KMS-11 (cell line): ENCODE measurements around the gene STK36.

ENCODE experiments used
- H2AFZ ChIP-seq: fragments of 200-600 bp; sonication (generic); 2 replicates; pipeline ENCODE4 v1.6.1; 2016; ENCODE audit warnings: antibody characterized with exemption, mixed run types, low read depth
- H3K27ac ChIP-seq: fragments of 200-600 bp; sonication (generic); 2 replicates; pipeline ENCODE4 v1.6.1; 2016; ENCODE audit warnings: mild to moderate bottlenecking, mixed run types
- H3K27me3 ChIP-seq: fragments of 200-600 bp; sonication (generic); 2 replicates; pipeline ENCODE4 v1.6.1; 2017; ENCODE audit warnings: mild to moderate bottlenecking, low read depth, mixed run types, moderate library complexity; ENCODE audit not compliant: insufficient read depth
- H3K36me3 ChIP-seq: fragments of 200-600 bp; sonication (generic); 2 replicates; pipeline ENCODE4 v1.6.1; 2017; ENCODE audit warnings: mild to moderate bottlenecking, mixed run types; ENCODE audit not compliant: insufficient read depth
- H3K4me1 ChIP-seq: fragments of 200-600 bp; sonication (generic); 2 replicates; pipeline ENCODE4 v1.6.1; 2016; ENCODE audit warnings: mild to moderate bottlenecking, low read depth, mixed run types; ENCODE audit not compliant: poor library complexity, severe bottlenecking
- H3K4me2 ChIP-seq: fragments of 200-600 bp; sonication (generic); 2 replicates; pipeline ENCODE4 v1.7.0; 2016; ENCODE audit warnings: mild to moderate bottlenecking, mixed run types
- H3K4me3 ChIP-seq: fragments of 200-600 bp; sonication (generic); IDR thresholded peaks from 2 replicates; pipeline ENCODE4 v1.6.1; 2017; ENCODE audit warnings: low read depth, low read length, mixed read lengths; ENCODE audit not compliant: insufficient read depth
- H3K79me2 ChIP-seq: fragments of 200-600 bp; sonication (generic); 2 replicates; pipeline ENCODE4 v1.6.1; 2016; ENCODE audit warnings: low read depth, mixed run types; ENCODE audit not compliant: insufficient read depth
- H3K9ac ChIP-seq: fragments of 200-600 bp; sonication (generic); 2 replicates; pipeline ENCODE4 v1.6.1; 2016; ENCODE audit warnings: mild to moderate bottlenecking, mixed run types
- H4K20me1 ChIP-seq: fragments of 200-600 bp; sonication (generic); 2 replicates; pipeline ENCODE4 v1.6.1; 2016; ENCODE audit warnings: mild to moderate bottlenecking, mixed run types; ENCODE audit not compliant: insufficient read depth
- CTCF ChIP-seq: fragments of 200-600 bp; sonication (generic); conservative IDR thresholded peaks from 2 replicates; pipeline ENCODE4 v1.6.1; 2017; ENCODE audit warnings: low read depth, mild to moderate bottlenecking, antibody characterized with exemption, low read length, moderate library complexity, mixed read lengths

STK36 gene

GRCh38 chr2:218743068-218743467, 71.2 kb downstream of the STK36 start:
- H3K27ac ChIP-seq: no peak overlapping the region
- no peaks in the 10 kb centered on the region; the same call in 1 of the 2 replicates for H3K36me3 ChIP-seq
- H3K4me3 ChIP-seq: no peak overlapping the region
- H3K27me3 ChIP-seq: no peaks in the 10 kb centered on the region
- H2AFZ ChIP-seq: no peak overlapping the region
- peaks cover 17% of the 10 kb centered on the region for H3K4me1 ChIP-seq
- no peak for TF ChIP-seq CTCF
- H3K79me2 ChIP-seq: no peaks in the 10 kb centered on the region
- H3K9ac ChIP-seq: no peak overlapping the region
- no peak overlapping the region for H3K4me2 ChIP-seq
- H4K20me1 ChIP-seq: no peaks in the 10 kb centered on the region

DNA sequence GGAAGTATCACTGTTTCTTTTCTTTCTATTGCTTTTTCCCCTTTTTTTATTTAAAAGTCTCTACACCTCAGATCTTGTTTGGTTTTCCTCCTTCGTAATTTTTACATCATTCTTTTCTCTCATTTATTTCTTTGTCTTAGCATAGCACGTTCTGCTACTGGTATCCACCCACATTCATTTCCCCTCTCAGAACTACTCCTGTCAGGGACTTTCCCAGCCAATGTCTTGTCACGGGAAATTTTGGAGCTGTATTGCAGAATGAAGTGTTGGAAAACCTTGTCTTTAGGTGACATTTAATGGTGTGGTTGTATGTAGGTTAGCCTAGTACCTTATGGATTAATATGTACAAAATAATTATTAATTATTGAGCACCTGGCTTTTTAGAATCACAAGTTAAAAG, 72.7 kb downstream of the STK36 start:
- Histone ChIP-seq H3K4me3 (no peak overlapping the region), H3K36me3 (no peaks in the 10 kb centered on the region), H3K27ac (no peak overlapping the region), H3K27me3 (no peaks in the 10 kb centered on the region), H3K9ac (no peak overlapping the region), H3K4me1 (peaks cover 17% of the 10 kb centered on the region), H4K20me1 (no peaks in the 10 kb centered on the region), H2AFZ (no peak overlapping the region), H3K4me2 (no peak overlapping the region), H3K79me2 (no peaks in the 10 kb centered on the region)
- TF ChIP-seq CTCF: no peak

DNA sequence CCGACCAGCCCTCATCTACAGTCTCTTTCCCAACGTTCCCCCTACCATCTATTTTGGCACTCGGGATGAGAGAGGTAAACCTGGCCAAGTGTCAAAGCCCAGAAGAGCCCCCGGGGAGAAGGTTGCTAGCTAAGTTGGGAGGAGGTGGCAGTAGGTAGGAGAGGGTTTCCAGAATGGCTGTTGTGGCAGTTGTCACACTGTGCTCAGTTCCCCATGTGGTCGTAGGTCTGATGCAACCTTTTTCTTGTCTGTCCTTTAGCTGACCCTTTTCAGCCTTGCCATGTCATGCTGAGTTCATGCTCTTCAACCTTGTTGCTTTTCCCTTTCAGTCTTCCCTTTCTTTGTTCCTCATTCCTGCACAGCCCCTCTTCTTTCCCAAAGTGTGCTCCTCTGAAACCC, 73.3 kb downstream of the STK36 start:
- no peak overlapping the region for H3K4me3 ChIP-seq
- H3K36me3 ChIP-seq: no peaks in the 10 kb centered on the region
- H3K9ac ChIP-seq: no peak overlapping the region
- TF ChIP-seq CTCF: no peak
- H3K4me1 ChIP-seq: peaks cover 17% of the 10 kb centered on the region
- H4K20me1 ChIP-seq: no peaks in the 10 kb centered on the region
- H3K79me2 ChIP-seq: no peaks in the 10 kb centered on the region
- no peak overlapping the region for H3K4me2 ChIP-seq
- H2AFZ ChIP-seq: no peak overlapping the region
- H3K27me3 ChIP-seq: no peaks in the 10 kb centered on the region
- H3K27ac ChIP-seq: no peak overlapping the region

DNA sequence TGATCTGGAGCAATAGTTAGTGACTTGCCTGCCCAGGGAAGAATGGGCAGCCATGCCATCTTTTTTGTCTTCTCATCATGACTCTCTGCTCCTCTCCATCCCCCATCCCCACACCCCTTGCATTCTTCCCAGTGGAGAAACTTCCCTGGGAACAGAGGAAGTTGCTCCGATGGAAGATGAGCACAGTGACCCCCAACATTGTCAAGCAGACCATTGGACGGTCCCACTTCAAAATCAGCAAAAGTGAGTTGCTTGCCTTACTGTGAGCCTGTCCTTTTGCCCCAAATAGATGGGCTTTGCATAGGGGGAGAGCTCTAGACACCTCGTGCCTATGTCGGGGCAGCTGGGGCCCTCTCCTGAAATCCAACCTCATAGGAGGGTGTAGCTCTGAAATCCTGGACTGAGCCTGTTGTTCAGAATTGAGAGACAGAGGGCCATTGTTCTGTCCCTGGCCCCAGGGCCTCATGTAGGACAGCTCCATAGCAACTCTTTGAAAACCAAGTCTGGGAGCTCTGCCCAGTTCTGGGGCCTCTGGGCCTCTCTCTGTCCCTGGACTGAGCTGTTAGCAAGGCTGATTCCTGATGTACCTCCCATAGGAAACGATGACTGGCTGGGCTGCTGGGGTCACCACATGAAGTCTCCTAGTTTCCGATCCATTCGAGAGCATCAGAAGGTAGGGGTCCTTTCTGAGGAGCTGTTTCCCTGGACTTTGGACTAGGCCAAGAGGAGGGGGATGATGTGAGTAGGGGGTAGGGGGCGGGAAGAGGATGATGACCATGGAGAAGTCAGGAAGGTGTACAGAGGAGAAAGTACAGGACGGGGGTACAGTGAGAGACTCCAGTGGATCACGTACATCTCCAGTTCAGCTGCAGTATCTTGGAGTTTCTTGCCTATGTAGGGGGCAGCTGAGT, 73.9 kb downstream of the STK36 start:
- H3K36me3 ChIP-seq: no peaks in the 10 kb centered on the region; the same call in 1 of the 2 replicates
- no peak overlapping the region for H3K4me3 ChIP-seq
- H3K4me1 ChIP-seq: peaks cover 17% of the 10 kb centered on the region
- no peaks in the 10 kb centered on the region for H3K79me2 ChIP-seq
- H2AFZ ChIP-seq: no peak overlapping the region
- H4K20me1 ChIP-seq: no peaks in the 10 kb centered on the region
- no peak overlapping the region for H3K27ac ChIP-seq
- H3K4me2 ChIP-seq: no peak overlapping the region
- no peak for TF ChIP-seq CTCF
- no peaks in the 10 kb centered on the region for H3K27me3 ChIP-seq
- H3K9ac ChIP-seq: no peak overlapping the region
